ENCODE results near the gene MYCBP2. TPM values are rescaled to one million over a fixed set of nuclear protein-coding genes. Genes with fewer than 3 reads are reported as not detected.

The MYCBP2 gene
- total RNA-seq, 1 experiment from 2014 or later = 6.1 TPM

- no peak for DNase-seq (ENCODE audit: low read depth)
- in situ Hi-C loops (cut with HindIII; ENCODE audit: low pct_unique_long_range_greater_than_20kb, low sequenced_read_pairs) = no loop called here
Observed at GRCh38 chr13:77065461-77066147, 261.3 kb downstream of the MYCBP2 start.

GRCh38 chr13:77062097-77062496 is 264.8 kb downstream of the MYCBP2 start:
- in situ Hi-C loops (cut with HindIII; ENCODE audit: low pct_unique_long_range_greater_than_20kb, low sequenced_read_pairs) = no loop called here
- DNase-seq (ENCODE audit: low read depth) = no peak

GRCh38 chr13:77061362-77061761 is 265.5 kb downstream of the MYCBP2 start:
- in situ Hi-C loops (cut with HindIII; ENCODE audit: low pct_unique_long_range_greater_than_20kb, low sequenced_read_pairs) = no loop called here
- DNase-seq (ENCODE audit: low read depth) = no peak

GRCh38 chr13:77056886-77057285 is 270.0 kb downstream of the MYCBP2 start:
- no peak for DNase-seq (ENCODE audit: low read depth)
- in situ Hi-C loops (cut with HindIII; ENCODE audit: low pct_unique_long_range_greater_than_20kb, low sequenced_read_pairs) = no loop called here

GRCh38 chr13:77056382-77056781 is 270.5 kb downstream of the MYCBP2 start:
- in situ Hi-C loops (cut with HindIII; ENCODE audit: low pct_unique_long_range_greater_than_20kb, low sequenced_read_pairs) = no loop called here
- no peak for DNase-seq (ENCODE audit: low read depth)

GRCh38 chr13:77055158-77055557 is 271.7 kb downstream of the MYCBP2 start:
- no peak for DNase-seq (ENCODE audit: low read depth)
- in situ Hi-C loops (cut with HindIII; ENCODE audit: low pct_unique_long_range_greater_than_20kb, low sequenced_read_pairs) = no loop called here

- in situ Hi-C loops (cut with HindIII; ENCODE audit: low pct_unique_long_range_greater_than_20kb, low sequenced_read_pairs) = no loop called here
Observed at GRCh38 chr13:77053192-77053591, 273.7 kb downstream of the MYCBP2 start.

GRCh38 chr13:77048681-77049080 is 278.2 kb downstream of the MYCBP2 start:
- in situ Hi-C loops (cut with HindIII; ENCODE audit: low pct_unique_long_range_greater_than_20kb, low sequenced_read_pairs) = no loop called here
- no peak for DNase-seq (ENCODE audit: low read depth)

More at GRCh38 chr13:77053192-77053591, 273.7 kb downstream of the MYCBP2 start:
- no peak for DNase-seq (ENCODE audit: low read depth)

- in situ Hi-C loops (cut with HindIII; ENCODE audit: low pct_unique_long_range_greater_than_20kb, low sequenced_read_pairs) = no loop called here
- no peak for DNase-seq (ENCODE audit: low read depth)
Observed at GRCh38 chr13:77047649-77048343, 279.1 kb downstream of the MYCBP2 start.

GRCh38 chr13:77042566-77043177 is 284.2 kb downstream of the MYCBP2 start:
- DNase-seq (ENCODE audit: low read depth) = no peak
- in situ Hi-C loops (cut with HindIII; ENCODE audit: low pct_unique_long_range_greater_than_20kb, low sequenced_read_pairs) = no loop called here

- in situ Hi-C loops (cut with HindIII; ENCODE audit: low pct_unique_long_range_greater_than_20kb, low sequenced_read_pairs) = no loop called here
Observed at GRCh38 chr13:77040835-77041234, 286.1 kb downstream of the MYCBP2 start.

GRCh38 chr13:77040076-77040475 is 286.8 kb downstream of the MYCBP2 start:
- in situ Hi-C loops (cut with HindIII; ENCODE audit: low pct_unique_long_range_greater_than_20kb, low sequenced_read_pairs) = no loop called here
- DNase-seq (ENCODE audit: low read depth) = no peak

More at GRCh38 chr13:77040835-77041234, 286.1 kb downstream of the MYCBP2 start:
- DNase-seq (ENCODE audit: low read depth) = no peak

- DNase-seq (ENCODE audit: low read depth) = no peak
- in situ Hi-C loops (cut with HindIII; ENCODE audit: low pct_unique_long_range_greater_than_20kb, low sequenced_read_pairs) = no loop called here
Observed at GRCh38 chr13:77038907-77039480, 287.9 kb downstream of the MYCBP2 start.

- in situ Hi-C loops (cut with HindIII; ENCODE audit: low pct_unique_long_range_greater_than_20kb, low sequenced_read_pairs) = no loop called here
- no peak for DNase-seq (ENCODE audit: low read depth)
Observed at GRCh38 chr13:77036279-77036678, 290.6 kb downstream of the MYCBP2 start.

GRCh38 chr13:77034881-77035280 is 292.0 kb downstream of the MYCBP2 start:
- in situ Hi-C loops (cut with HindIII; ENCODE audit: low pct_unique_long_range_greater_than_20kb, low sequenced_read_pairs) = no loop called here
- no peak for DNase-seq (ENCODE audit: low read depth)

- in situ Hi-C loops (cut with HindIII; ENCODE audit: low pct_unique_long_range_greater_than_20kb, low sequenced_read_pairs) = no loop called here
- no peak for DNase-seq (ENCODE audit: low read depth)
Observed at GRCh38 chr13:77033717-77034302, 293.1 kb downstream of the MYCBP2 start.

GRCh38 chr13:77031656-77032243 is 295.1 kb downstream of the MYCBP2 start:
- DNase-seq (ENCODE audit: low read depth) = no peak
- in situ Hi-C loops (cut with HindIII; ENCODE audit: low pct_unique_long_range_greater_than_20kb, low sequenced_read_pairs) = no loop called here

- DNase-seq (ENCODE audit: low read depth) = no peak
- in situ Hi-C loops (cut with HindIII; ENCODE audit: low pct_unique_long_range_greater_than_20kb, low sequenced_read_pairs) = no loop called here
Observed at GRCh38 chr13:77029436-77029835, 297.5 kb downstream of the MYCBP2 start.
